Activated CD4-positive, alpha-beta memory T cell treated with anti-CD3 and anti-CD28 coated beads, Interleukin-2, amount 10 ng/mL, durations not matched to agents 7 days and 5 days (primary cell): Measurements from ENCODE around the gene DIABLO. TPM values are rescaled to one million over a fixed set of nuclear protein-coding genes. Genes with fewer than 3 reads are reported as not detected.
A peak's percentile ranks its signal among the peaks of the same experiment; 100 is the strongest.
"Not testable (repeated sequence)": the region's sequence is repeated elsewhere in the genome, so short reads cannot be mapped to it uniquely, and the experiment has no call there.

Experiments used
- CTCF ChIA-PET: fragments of 350-600 bp; sonication (Branson Sonifier 250); formaldehyde crosslinking; loops from one replicate; lab custom pipeline; 2021; ENCODE audit warnings: antibody characterized with exemption, inconsistent platforms; lab: Charles Lee
- POLR2A ChIA-PET: fragments of 350-600 bp; sonication (Branson Sonifier 250); formaldehyde crosslinking; loops from one replicate; lab custom pipeline; 2021; ENCODE audit warnings: antibody characterized with exemption; lab: Charles Lee
- DNase-seq: peaks from one replicate; pipeline ENCODE4 v3.0.0-alpha.2; 2020
- H3K27ac Mint-ChIP-seq: one replicate; pipeline ENCODE4 v1.8.0; 2021; ENCODE audit warnings: mild to moderate bottlenecking, mixed read lengths
- H3K27me3 Mint-ChIP-seq: one replicate; pipeline ENCODE4 v1.8.0; 2021; ENCODE audit warnings: mixed read lengths
- H3K36me3 Mint-ChIP-seq: one replicate; pipeline ENCODE4 v1.8.0; 2021; ENCODE audit warnings: low read depth, mixed read lengths
- H3K4me1 Mint-ChIP-seq: one replicate; pipeline ENCODE4 v1.8.0; 2021; ENCODE audit warnings: mixed read lengths
- H3K4me3 Mint-ChIP-seq: one replicate; pipeline ENCODE4 v1.8.0; 2021; ENCODE audit warnings: mild to moderate bottlenecking, mixed read lengths
- H3K9me3 Mint-ChIP-seq: one replicate; pipeline ENCODE4 v1.8.0; 2021; ENCODE audit warnings: mixed read lengths
- total RNA-seq, 2 experiments: library from RNA; stranded (reverse); gene quantifications; one replicate each; pipeline ENCODE4 v1.2.3, GENCODE V29; 2021

The DIABLO gene
- total RNA-seq, 2 experiments from 2014 or later, result 40.8 to 41.7 TPM

GRCh38 chr12:122184517-122184916 lies 41.3 kb downstream of the DIABLO start:
- peaks cover 8% of the 10 kb centered on the region for H3K4me1 Mint-ChIP-seq
- no peaks in the 10 kb centered on the region for H3K9me3 Mint-ChIP-seq
- DNase-seq, result no peak
- ChIA-PET CTCF (no interaction called here), POLR2A (no interaction called here)
- no peaks in the 10 kb centered on the region for H3K36me3 Mint-ChIP-seq
- no peak overlapping the region for H3K4me3 Mint-ChIP-seq
- H3K27ac Mint-ChIP-seq, result no peak overlapping the region
- peaks cover 26% of the 10 kb centered on the region for H3K27me3 Mint-ChIP-seq

- Mint-ChIP-seq H3K9me3 (no peaks in the 10 kb centered on the region), H3K27ac (no peak overlapping the region), H3K27me3 (peaks cover 29% of the 10 kb centered on the region), H3K4me1 (peaks cover 8% of the 10 kb centered on the region), H3K36me3 (no peaks in the 10 kb centered on the region), H3K4me3 (peak overlapping the region; percentile 55)
- ChIA-PET CTCF (interaction anchor here (1.3 kb wide), 1 partner anchor 60 kb away, joined by 3 read pairs; no protein-coding TSS in a partner anchor), POLR2A (interaction anchor here (1.1 kb wide), 1 partner anchor 17 kb away, joined by 4 read pairs; no protein-coding TSS in a partner anchor)
- no peak for DNase-seq
Measured at GRCh38 chr12:122183588-122183940, 42.3 kb downstream of the DIABLO start.

DNA sequence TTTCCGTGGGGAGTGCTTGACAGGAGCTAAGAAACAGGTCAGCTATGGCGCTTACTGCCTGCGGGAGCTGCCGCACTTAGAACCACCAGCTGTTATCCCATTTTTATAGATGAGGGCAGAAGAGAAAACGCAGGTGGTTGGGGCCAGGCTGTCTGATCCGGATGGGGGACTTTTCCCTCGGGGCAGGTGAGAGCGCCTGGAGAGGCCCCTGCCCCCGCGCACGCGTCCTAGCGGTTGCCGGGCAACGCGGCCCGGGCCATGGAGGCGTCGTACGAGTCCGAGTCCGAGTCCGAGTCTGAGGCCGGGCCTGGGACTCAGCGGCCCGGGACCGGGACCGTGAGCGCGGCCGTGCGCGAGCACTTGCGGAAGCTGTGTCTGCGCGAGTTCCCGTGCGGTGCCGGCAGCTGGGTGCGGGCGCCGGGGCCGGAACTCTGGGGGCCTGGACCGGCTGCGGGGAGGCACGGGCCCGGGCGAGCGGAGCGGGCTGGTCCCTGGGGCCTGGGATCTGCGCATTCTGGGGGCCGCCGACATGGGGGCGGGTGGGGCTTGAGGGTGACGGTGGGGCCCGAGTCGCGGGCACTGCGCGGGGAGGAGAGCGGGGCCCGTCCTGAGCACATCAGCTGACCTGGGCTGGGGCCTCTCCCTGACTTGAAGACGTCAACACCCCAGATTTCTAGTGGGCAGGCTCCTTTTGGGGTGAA lies 42.8 kb downstream of the DIABLO start, which contains the start of gene LRRC43:
TSS of gene LRRC43 (plus strand) at position 237 of the 701 bp plus-strand sequence. CDS start at position 259, 22 bp downstream.
- POLR2A ChIA-PET, result interaction anchor here (1.1 to 1.2 kb wide), 2 partner anchors 16 to 23 kb away, joined by 3 to 4 read pairs; no protein-coding TSS in a partner anchor
- Mint-ChIP-seq H3K27ac (no peak within 1 kb of the TSS), H3K36me3 (no peaks in the 10 kb centered on the region), H3K27me3 (peaks cover 31% of the 10 kb centered on the region), H3K4me1 (peaks cover 8% of the 10 kb centered on the region), H3K9me3 (no peaks in the 10 kb centered on the region), H3K4me3 (peak within 1 kb of the TSS; percentile 62)
- CTCF ChIA-PET, result interaction anchor here (1.2 to 1.3 kb wide), 2 partner anchors 8 to 59 kb away, joined by 3 to 5 read pairs; no protein-coding TSS in a partner anchor
- peak; percentile 46 for DNase-seq

- DNase-seq, H3K27ac Mint-ChIP-seq, CTCF ChIA-PET, H3K4me3 Mint-ChIP-seq, POLR2A ChIA-PET, H3K4me1 Mint-ChIP-seq, H3K36me3 Mint-ChIP-seq, H3K9me3 Mint-ChIP-seq: not testable (repeated sequence)
- H3K27me3 Mint-ChIP-seq, result peaks cover 30% of the 10 kb centered on the region
Measured at GRCh38 chr12:122176473-122176872, 49.4 kb downstream of the DIABLO start.

DNA sequence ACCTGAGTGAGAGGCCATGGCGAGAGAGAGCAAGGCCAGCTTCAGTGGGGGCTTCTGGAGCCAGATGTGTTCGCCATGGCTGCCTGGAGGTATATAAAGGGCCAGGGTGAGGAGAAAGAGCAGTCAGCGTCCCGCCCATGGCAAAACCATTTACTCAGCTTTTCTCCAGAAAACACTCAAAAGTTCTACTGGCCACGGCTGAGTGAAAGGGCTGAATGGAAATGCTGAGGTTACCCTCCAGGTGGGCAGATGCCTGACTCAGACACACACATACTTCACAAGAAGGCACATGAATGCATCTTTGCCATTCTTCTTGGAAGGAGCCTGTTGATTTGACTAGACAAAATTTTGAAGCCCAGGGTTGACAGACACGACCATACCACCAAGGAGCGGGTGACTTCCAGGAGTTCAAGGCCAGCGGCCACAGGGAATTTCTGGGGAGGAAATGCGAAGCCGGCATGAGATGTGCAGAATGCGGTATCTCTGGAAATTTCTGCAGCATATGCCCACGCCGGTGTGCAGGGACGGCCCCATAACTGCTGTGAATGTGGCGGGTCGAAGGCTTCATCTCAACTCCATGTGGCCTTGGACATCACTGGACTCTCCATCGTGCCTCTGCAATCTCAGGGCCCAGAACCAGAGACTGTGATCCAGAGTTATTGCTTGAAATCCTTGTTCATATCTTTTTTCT lies 51.6 kb downstream of the DIABLO start, which contains the start of gene IL31:
TSS of gene IL31 (minus strand) at position 67 of the 691 bp plus-strand sequence. CDS start at position 18, 49 bp downstream.
- H3K4me1 Mint-ChIP-seq, result no peaks in the 10 kb centered on the region
- H3K27ac Mint-ChIP-seq, result no peak within 1 kb of the TSS
- no peaks in the 10 kb centered on the region for H3K36me3 Mint-ChIP-seq
- peaks cover 24% of the 10 kb centered on the region for H3K27me3 Mint-ChIP-seq
- no peak within 1 kb of the TSS for H3K4me3 Mint-ChIP-seq
- no peak for DNase-seq
- ChIA-PET CTCF (no interaction called here), POLR2A (no interaction called here)
- no peaks in the 10 kb centered on the region for H3K9me3 Mint-ChIP-seq

GRCh38 chr12:122172262-122172939 lies 53.5 kb downstream of the DIABLO start:
- Mint-ChIP-seq H3K9me3 (no peaks in the 10 kb centered on the region), H3K4me3 (no peak overlapping the region), H3K27ac (no peak overlapping the region), H3K27me3 (peaks cover 28% of the 10 kb centered on the region), H3K4me1 (peaks cover 1% of the 10 kb centered on the region), H3K36me3 (no peaks in the 10 kb centered on the region)
- no peak for DNase-seq
- ChIA-PET CTCF (no interaction called here), POLR2A (interaction anchor here (0.6 kb wide), 1 partner anchor 19 kb away, joined by 3 read pairs; no protein-coding TSS in a partner anchor)

GRCh38 chr12:122171399-122171798 lies 54.5 kb downstream of the DIABLO start:
- DNase-seq, result no peak
- CTCF ChIA-PET, result no interaction called here

DNA sequence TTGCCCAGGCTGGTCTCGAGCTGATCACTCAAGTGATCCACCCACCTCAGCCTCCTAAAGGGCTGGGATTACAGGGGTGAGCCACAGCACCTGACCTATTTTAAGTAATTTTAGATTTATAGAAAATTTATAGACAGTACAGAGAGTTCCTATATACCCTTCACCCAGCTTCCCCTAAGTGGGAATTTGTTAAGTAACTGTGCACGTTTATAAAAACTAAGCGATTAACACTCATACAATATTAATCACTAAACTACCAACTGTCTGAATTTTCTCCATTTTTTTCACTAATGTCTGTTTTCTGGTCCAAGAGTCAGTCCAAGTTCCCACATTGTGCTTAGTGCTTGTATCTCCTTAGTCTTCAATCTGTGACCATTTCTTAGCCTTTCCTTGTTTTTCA lies 57.4 kb downstream of the DIABLO start:
- H3K27ac Mint-ChIP-seq, result no peak overlapping the region
- no peak for DNase-seq
- ChIA-PET POLR2A (no interaction called here), CTCF (no interaction called here)
- H3K4me3 Mint-ChIP-seq, result no peak overlapping the region
- peaks cover 16% of the 10 kb centered on the region for H3K4me1 Mint-ChIP-seq
- no peaks in the 10 kb centered on the region for H3K36me3 Mint-ChIP-seq
- no peaks in the 10 kb centered on the region for H3K9me3 Mint-ChIP-seq
- H3K27me3 Mint-ChIP-seq, result peaks cover 25% of the 10 kb centered on the region

More at GRCh38 chr12:122171399-122171798, 54.5 kb downstream of the DIABLO start:
- no peak overlapping the region for H3K4me3 Mint-ChIP-seq
- no peaks in the 10 kb centered on the region for H3K36me3 Mint-ChIP-seq
- H3K27me3 Mint-ChIP-seq, result peaks cover 31% of the 10 kb centered on the region
- H3K27ac Mint-ChIP-seq, result no peak overlapping the region
- no peaks in the 10 kb centered on the region for H3K9me3 Mint-ChIP-seq
- POLR2A ChIA-PET, result no interaction called here
- H3K4me1 Mint-ChIP-seq, result peaks cover 11% of the 10 kb centered on the region

GRCh38 chr12:122167356-122167925 lies 58.4 kb downstream of the DIABLO start:
- Mint-ChIP-seq H3K36me3 (no peaks in the 10 kb centered on the region), H3K4me3 (no peak overlapping the region), H3K9me3 (no peaks in the 10 kb centered on the region), H3K27me3 (peaks cover 27% of the 10 kb centered on the region), H3K4me1 (peaks cover 18% of the 10 kb centered on the region), H3K27ac (peak overlapping the region; percentile 24)
- no peak for DNase-seq
- POLR2A ChIA-PET, result interaction anchor here (0.9 to 1.4 kb wide), 3 partner anchors 16 to 77 kb away, joined by 3 to 4 read pairs (median 4); partner anchors contain the start of gene LRRC43
- CTCF ChIA-PET, result interaction anchor here (1.2 to 1.5 kb wide), 2 partner anchors 36 to 100 kb away, joined by 3 to 4 read pairs; no protein-coding TSS in a partner anchor

- Mint-ChIP-seq H3K36me3 (no peaks in the 10 kb centered on the region), H3K27ac (peak overlapping the region; percentile 24), H3K27me3 (peaks cover 28% of the 10 kb centered on the region), H3K9me3 (no peaks in the 10 kb centered on the region), H3K4me3 (no peak overlapping the region), H3K4me1 (peaks cover 24% of the 10 kb centered on the region)
- CTCF ChIA-PET, result interaction anchor here (0.7 to 1.5 kb wide), 3 partner anchors 35 to 871 kb away, joined by 3 to 4 read pairs (median 4); no protein-coding TSS in a partner anchor
- peak; percentile 75 for DNase-seq
- POLR2A ChIA-PET, result interaction anchor here (0.6 to 1.4 kb wide), 7 partner anchors 11 to 334 kb away, joined by 3 to 4 read pairs (median 3); partner anchors contain the start of genes LRRC43 and ZCCHC8
Measured at GRCh38 chr12:122166422-122167349, 59.2 kb downstream of the DIABLO start.

- CTCF ChIA-PET, result interaction anchor here (1.0 kb wide), 1 partner anchor 29 kb away, joined by 3 read pairs; no protein-coding TSS in a partner anchor
- POLR2A ChIA-PET, result no interaction called here
- no peak overlapping the region for H3K4me3 Mint-ChIP-seq
Measured at GRCh38 chr12:122162976-122163375, 62.9 kb downstream of the DIABLO start.

More at GRCh38 chr12:122162976-122163375, 62.9 kb downstream of the DIABLO start:
- H3K36me3 Mint-ChIP-seq, result no peaks in the 10 kb centered on the region
- no peaks in the 10 kb centered on the region for H3K9me3 Mint-ChIP-seq
- H3K4me1 Mint-ChIP-seq, result peaks cover 26% of the 10 kb centered on the region
- peaks cover 29% of the 10 kb centered on the region for H3K27me3 Mint-ChIP-seq
- no peak overlapping the region for H3K27ac Mint-ChIP-seq
- no peak for DNase-seq
